ENCODE measurements around the gene HLA-E.

Gene HLA-E

DNA sequence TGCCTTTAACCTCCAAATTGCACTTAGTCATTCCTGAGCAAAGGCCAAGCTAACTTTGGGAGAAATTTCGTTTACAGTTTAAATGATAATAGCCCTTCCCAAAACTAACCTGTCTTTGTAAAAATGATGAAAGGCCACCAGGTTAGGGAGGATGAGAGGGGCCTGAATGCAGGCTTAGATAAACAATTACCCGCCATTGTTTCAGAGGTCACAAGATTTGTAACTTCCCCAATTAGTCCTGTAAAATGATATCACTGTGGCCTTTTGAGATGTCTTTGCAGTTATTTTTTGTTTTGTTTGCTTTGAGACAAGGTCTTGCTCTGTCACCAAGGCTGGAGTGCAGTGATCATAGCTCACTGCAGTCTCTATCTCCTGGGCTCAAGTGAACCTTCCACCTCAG, 40.7 kb downstream of the HLA-E start:
- Histone ChIP-seq H3K27ac (ENCODE audit: low read depth, low read length) (peak overlapping the region; percentile 59), H3K36me3 (ENCODE audit: low read length) (no peaks in the 10 kb centered on the region), H3K9ac (ENCODE audit: low read length) (no peak overlapping the region)

DNA sequence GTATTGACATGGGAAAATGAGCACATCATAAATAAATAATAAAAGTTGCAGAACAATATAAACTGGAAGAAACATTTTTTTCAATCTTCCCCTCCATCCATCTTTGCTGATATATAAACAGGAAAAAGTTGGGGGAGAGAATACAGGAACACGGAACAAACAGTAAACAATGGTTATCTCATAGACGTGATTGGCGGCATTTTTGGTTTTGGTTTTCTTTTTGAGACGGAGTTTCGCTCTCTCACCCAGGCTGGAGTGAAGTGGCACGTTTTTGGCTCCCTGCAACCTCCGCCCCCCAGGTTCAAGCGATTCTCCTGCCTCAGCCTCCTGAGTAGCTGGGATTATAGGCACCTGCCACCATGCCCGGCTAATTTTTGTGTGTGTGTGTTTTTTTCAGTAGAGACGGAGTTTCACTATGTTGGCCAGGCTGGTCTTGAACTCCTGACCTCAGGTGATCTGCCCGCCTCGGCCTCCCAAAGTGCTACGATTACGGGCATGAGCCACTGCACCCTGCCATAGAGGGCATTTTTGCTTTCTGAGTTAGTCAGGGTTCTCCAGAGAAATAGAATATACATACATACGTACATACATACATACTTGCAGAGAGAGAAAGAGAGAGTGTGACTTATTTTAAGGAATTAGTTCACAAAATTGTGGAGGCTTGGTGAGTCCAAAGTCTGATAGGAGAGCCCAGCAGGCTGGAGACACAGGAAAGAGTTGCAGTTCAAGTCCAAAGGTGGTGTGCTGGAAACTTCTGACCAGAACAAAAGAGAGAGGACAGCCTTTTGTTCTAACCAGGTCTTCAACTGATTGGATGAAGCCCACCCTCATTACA, 44.4 kb downstream of the HLA-E start:
- Histone ChIP-seq H3F3A (ENCODE audit: insufficient read depth) (peaks cover 20% of the 10 kb centered on the region), H3K9me3 (ENCODE audit: insufficient read depth, low read length) (no peaks in the 10 kb centered on the region), H3K36me3 (ENCODE audit: low read length) (no peaks in the 10 kb centered on the region), H3K9me2 (replicated peaks; ENCODE audit: insufficient read depth, low read length) (no peaks in the 10 kb centered on the region), H2AFZ (ENCODE audit: low read depth, low read length, severe bottlenecking) (no peak overlapping the region), H4K20me1 (ENCODE audit: low read depth, low read length) (no peaks in the 10 kb centered on the region), H3K27ac (ENCODE audit: low read depth, low read length) (no peak overlapping the region), H3K9ac (ENCODE audit: low read length) (no peak overlapping the region), H3K27me3 (ENCODE audit: low read length) (no peaks in the 10 kb centered on the region), H3K4me3 (ENCODE audit: insufficient read depth, low read length, poor library complexity, severe bottlenecking) (no peak overlapping the region), H3K79me2 (ENCODE audit: insufficient read depth, low read length) (no peaks in the 10 kb centered on the region), H3K4me2 (ENCODE audit: low read depth, low read length, poor library complexity, severe bottlenecking) (no peak overlapping the region)
- TF ChIP-seq, protein P1, sequence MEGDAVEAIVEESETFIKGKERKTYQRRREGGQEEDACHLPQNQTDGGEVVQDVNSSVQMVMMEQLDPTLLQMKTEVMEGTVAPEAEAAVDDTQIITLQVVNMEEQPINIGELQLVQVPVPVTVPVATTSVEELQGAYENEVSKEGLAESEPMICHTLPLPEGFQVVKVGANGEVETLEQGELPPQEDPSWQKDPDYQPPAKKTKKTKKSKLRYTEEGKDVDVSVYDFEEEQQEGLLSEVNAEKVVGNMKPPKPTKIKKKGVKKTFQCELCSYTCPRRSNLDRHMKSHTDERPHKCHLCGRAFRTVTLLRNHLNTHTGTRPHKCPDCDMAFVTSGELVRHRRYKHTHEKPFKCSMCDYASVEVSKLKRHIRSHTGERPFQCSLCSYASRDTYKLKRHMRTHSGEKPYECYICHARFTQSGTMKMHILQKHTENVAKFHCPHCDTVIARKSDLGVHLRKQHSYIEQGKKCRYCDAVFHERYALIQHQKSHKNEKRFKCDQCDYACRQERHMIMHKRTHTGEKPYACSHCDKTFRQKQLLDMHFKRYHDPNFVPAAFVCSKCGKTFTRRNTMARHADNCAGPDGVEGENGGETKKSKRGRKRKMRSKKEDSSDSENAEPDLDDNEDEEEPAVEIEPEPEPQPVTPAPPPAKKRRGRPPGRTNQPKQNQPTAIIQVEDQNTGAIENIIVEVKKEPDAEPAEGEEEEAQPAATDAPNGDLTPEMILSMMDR (IDR thresholded peaks at IDR 0.05; ENCODE audit: insufficient read depth, low read length, poor library complexity, severe bottlenecking): no peak
- TF ChIP-seq EZH2phosphoT487 (conservative IDR thresholded peaks at IDR 0.05; ENCODE audit: low read length): no peak

More for the DNA sequence above, 40.7 kb downstream of the HLA-E start:
- Histone ChIP-seq H3F3A (ENCODE audit: insufficient read depth) (peaks cover 39% of the 10 kb centered on the region), H3K79me2 (ENCODE audit: insufficient read depth, low read length) (no peaks in the 10 kb centered on the region), H3K4me3 (ENCODE audit: insufficient read depth, low read length, poor library complexity, severe bottlenecking) (no peak overlapping the region), H2AFZ (ENCODE audit: low read depth, low read length, severe bottlenecking) (peak overlapping the region; percentile 17), H4K20me1 (ENCODE audit: low read depth, low read length) (no peaks in the 10 kb centered on the region), H3K4me2 (ENCODE audit: low read depth, low read length, poor library complexity, severe bottlenecking) (no peak overlapping the region), H3K27me3 (ENCODE audit: low read length) (no peaks in the 10 kb centered on the region), H3K9me2 (replicated peaks; ENCODE audit: insufficient read depth, low read length) (no peaks in the 10 kb centered on the region), H3K9me3 (ENCODE audit: insufficient read depth, low read length) (no peaks in the 10 kb centered on the region)
- no peak for TF ChIP-seq EZH2phosphoT487 (conservative IDR thresholded peaks at IDR 0.05; ENCODE audit: low read length)
- TF ChIP-seq, protein P1 (IDR thresholded peaks at IDR 0.05; ENCODE audit: insufficient read depth, low read length, poor library complexity, severe bottlenecking): no peak

GRCh38 chr6:30537931-30538330, 48.6 kb downstream of the HLA-E start:
- H4K20me1 ChIP-seq (ENCODE audit: low read depth, low read length): no peaks in the 10 kb centered on the region
- H3K4me3 ChIP-seq (ENCODE audit: insufficient read depth, low read length, poor library complexity, severe bottlenecking): no peak overlapping the region
- H3K27me3 ChIP-seq (ENCODE audit: low read length): no peaks in the 10 kb centered on the region
- H3K9ac ChIP-seq (ENCODE audit: low read length): no peak overlapping the region
- H3K36me3 ChIP-seq (ENCODE audit: low read length): no peaks in the 10 kb centered on the region
- no peaks in the 10 kb centered on the region for H3K79me2 ChIP-seq (ENCODE audit: insufficient read depth, low read length)
- H3F3A ChIP-seq (ENCODE audit: insufficient read depth): peaks cover 16% of the 10 kb centered on the region
- H3K4me2 ChIP-seq (ENCODE audit: low read depth, low read length, poor library complexity, severe bottlenecking): no peak overlapping the region
- no peak for TF ChIP-seq EZH2phosphoT487 (conservative IDR thresholded peaks at IDR 0.05; ENCODE audit: low read length)
- TF ChIP-seq, protein P1 (IDR thresholded peaks at IDR 0.05; ENCODE audit: insufficient read depth, low read length, poor library complexity, severe bottlenecking): no peak
- H2AFZ ChIP-seq (ENCODE audit: low read depth, low read length, severe bottlenecking): no peak overlapping the region
- no peaks in the 10 kb centered on the region for H3K9me2 ChIP-seq (replicated peaks; ENCODE audit: insufficient read depth, low read length)
- no peak overlapping the region for H3K27ac ChIP-seq (ENCODE audit: low read depth, low read length)
- no peaks in the 10 kb centered on the region for H3K9me3 ChIP-seq (ENCODE audit: insufficient read depth, low read length)

Measured in SU-DHL-6 (cell line).